Smooth muscle cell (in vitro differentiated cells): ENCODE results near the gene KCNJ1. TPM values are rescaled to one million over a fixed set of nuclear protein-coding genes. Genes with fewer than 3 reads are reported as not detected.

ENCODE experiments used
- DNase-seq: peaks from one replicate; lab custom pipeline; 2025; ENCODE audit not compliant: unreplicated experiment; lab: John Stamatoyannopoulos, UW
- H2AFZ ChIP-seq: fragments of 200-600 bp; sonication (generic); 2 replicates; pipeline ENCODE4 v1.6.0; 2016; ENCODE audit warnings: antibody characterized with exemption, low read depth, mild to moderate bottlenecking
- H3F3A ChIP-seq: fragments of 200-600 bp; sonication (generic); 2 replicates; pipeline ENCODE4 v1.6.0; 2017; ENCODE audit warnings: antibody characterized with exemption, low read depth
- H3K27ac ChIP-seq: fragments of 200-600 bp; sonication (generic); 2 replicates; pipeline ENCODE4 v1.5.1; 2016; ENCODE audit warnings: low read depth, mild to moderate bottlenecking
- H3K27me3 ChIP-seq: fragments of 200-600 bp; sonication (generic); 2 replicates; pipeline ENCODE4 v1.6.1; 2016; ENCODE audit warnings: low read depth, mild to moderate bottlenecking
- H3K36me3 ChIP-seq: fragments of 200-600 bp; sonication (generic); 2 replicates; pipeline ENCODE4 v1.5.1; 2016; ENCODE audit warnings: low read depth
- H3K4me1 ChIP-seq: fragments of 200-600 bp; sonication (generic); 2 replicates; pipeline ENCODE4 v1.5.1; 2016; ENCODE audit warnings: low read depth
- H3K4me2 ChIP-seq: fragments of 200-600 bp; sonication (generic); 2 replicates; pipeline ENCODE4 v1.6.0; 2016; ENCODE audit warnings: mild to moderate bottlenecking
- H3K4me3 ChIP-seq: fragments of 200-600 bp; sonication (generic); 2 replicates; pipeline ENCODE4 v1.5.1; 2016; ENCODE audit warnings: mild to moderate bottlenecking
- H3K79me2 ChIP-seq: fragments of 200-600 bp; sonication (generic); 2 replicates; pipeline ENCODE4 v1.6.0; 2016; ENCODE audit warnings: low read depth, mild to moderate bottlenecking
- H3K9ac ChIP-seq: fragments of 200-600 bp; sonication (generic); 2 replicates; pipeline ENCODE4 v1.6.0; 2016; ENCODE audit warnings: low read depth
- H3K9me3 ChIP-seq: fragments of 200-600 bp; sonication (generic); replicated peaks from 2 replicates; pipeline ENCODE4 v1.5.1; 2016; ENCODE audit warnings: low read depth
- H4K20me1 ChIP-seq: fragments of 200-600 bp; sonication (generic); 2 replicates; pipeline ENCODE4 v1.6.0; 2016; ENCODE audit warnings: low read depth
- WGBS: methylation state at CpG from one replicate; pipeline ENCODE4 v1.1.7; 2016; ENCODE audit warnings: low lambda C conversion rate; 5-methylcytosine and 5-hydroxymethylcytosine counted together
- polyA plus RNA-seq: library from polyadenylated mRNA; unstranded; fragments of >200 nt; fragmentation: Nextera tagmentation; extraction: Ambion mirVana; gene quantifications from 2 replicates; pipeline ENCODE4 v1.2.1, GENCODE V29; 2016
- total RNA-seq: library from RNA; depleted of rRNA; stranded (reverse); fragments of >200 nt; gene quantifications from 2 replicates; pipeline ENCODE4 v1.2.3, GENCODE V29; 2014
- TF ChIP-seq, protein P1 (sequence below): fragments of 200-600 bp; sonication (generic); IDR thresholded peaks from 2 replicates; pipeline ENCODE4 v1.5.1; 2017; ENCODE audit warnings: borderline replicate concordance, mild to moderate bottlenecking, antibody characterized with exemption; ENCODE audit not compliant: insufficient read depth, poor library complexity, severe bottlenecking

Gene KCNJ1
- total and polyA plus RNA-seq, 2 experiments from 2014 or later = 0.99 TPM; not detected in 1

DNA sequence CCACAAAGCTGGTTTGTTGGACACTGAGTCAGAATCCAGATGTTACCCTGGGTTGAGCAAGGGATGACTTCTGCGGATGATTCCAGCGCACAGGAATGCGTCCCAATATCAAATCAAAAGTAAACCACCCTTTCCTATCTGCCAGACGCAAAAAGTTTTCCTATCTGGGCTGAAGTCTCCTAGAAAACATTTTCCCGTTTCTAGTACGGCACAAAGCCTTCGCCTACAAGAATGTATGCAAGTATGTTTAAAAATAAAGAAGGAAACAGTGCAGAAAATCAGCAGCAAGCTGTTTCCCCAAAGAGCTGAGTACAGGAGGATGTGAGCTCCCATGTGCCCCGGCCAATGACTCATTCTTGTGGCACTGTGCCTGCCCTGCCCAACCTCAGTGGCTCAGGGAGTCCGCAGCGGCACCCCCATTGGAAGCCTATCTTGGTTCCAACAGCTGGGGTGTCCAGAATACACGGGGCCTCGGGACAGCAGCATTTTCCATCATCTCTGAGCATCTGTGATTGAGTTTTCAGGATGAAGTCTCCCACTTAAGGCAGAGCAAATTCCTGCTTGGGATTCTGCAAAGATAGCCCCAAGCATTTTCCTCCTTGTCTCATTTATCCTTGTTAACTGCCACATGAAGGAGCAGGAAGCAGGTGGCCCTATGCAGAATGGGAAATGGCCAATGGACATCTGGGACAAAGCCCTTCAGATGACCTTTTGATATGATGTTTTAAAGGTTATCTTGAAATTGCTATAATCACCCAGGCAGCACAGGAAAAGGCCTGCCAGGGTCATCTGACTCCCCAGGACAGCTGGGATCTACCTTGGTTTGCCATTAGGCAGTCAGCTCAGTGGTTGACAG lies 41.5 kb upstream of the KCNJ1 start:
- Histone ChIP-seq H3K4me2 (peak overlapping the region; percentile 71), H3K79me2 (no peaks in the 10 kb centered on the region), H3K9me3 (no peaks in the 10 kb centered on the region), H3K4me3 (no peak overlapping the region), H3F3A (peaks cover 13% of the 10 kb centered on the region), H3K9ac (no peak overlapping the region), H4K20me1 (no peaks in the 10 kb centered on the region), H3K27me3 (peaks cover 12% of the 10 kb centered on the region), H3K4me1 (peaks cover 20% of the 10 kb centered on the region), H3K27ac (peak overlapping the region; percentile 81), H3K36me3 (no peaks in the 10 kb centered on the region), H2AFZ (no peak overlapping the region)
- TF ChIP-seq, protein P1, sequence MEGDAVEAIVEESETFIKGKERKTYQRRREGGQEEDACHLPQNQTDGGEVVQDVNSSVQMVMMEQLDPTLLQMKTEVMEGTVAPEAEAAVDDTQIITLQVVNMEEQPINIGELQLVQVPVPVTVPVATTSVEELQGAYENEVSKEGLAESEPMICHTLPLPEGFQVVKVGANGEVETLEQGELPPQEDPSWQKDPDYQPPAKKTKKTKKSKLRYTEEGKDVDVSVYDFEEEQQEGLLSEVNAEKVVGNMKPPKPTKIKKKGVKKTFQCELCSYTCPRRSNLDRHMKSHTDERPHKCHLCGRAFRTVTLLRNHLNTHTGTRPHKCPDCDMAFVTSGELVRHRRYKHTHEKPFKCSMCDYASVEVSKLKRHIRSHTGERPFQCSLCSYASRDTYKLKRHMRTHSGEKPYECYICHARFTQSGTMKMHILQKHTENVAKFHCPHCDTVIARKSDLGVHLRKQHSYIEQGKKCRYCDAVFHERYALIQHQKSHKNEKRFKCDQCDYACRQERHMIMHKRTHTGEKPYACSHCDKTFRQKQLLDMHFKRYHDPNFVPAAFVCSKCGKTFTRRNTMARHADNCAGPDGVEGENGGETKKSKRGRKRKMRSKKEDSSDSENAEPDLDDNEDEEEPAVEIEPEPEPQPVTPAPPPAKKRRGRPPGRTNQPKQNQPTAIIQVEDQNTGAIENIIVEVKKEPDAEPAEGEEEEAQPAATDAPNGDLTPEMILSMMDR = no peak
- DNase-seq = no peak
- WGBS = 25% methylated on average over 12 of the region's 12 CpGs

DNA sequence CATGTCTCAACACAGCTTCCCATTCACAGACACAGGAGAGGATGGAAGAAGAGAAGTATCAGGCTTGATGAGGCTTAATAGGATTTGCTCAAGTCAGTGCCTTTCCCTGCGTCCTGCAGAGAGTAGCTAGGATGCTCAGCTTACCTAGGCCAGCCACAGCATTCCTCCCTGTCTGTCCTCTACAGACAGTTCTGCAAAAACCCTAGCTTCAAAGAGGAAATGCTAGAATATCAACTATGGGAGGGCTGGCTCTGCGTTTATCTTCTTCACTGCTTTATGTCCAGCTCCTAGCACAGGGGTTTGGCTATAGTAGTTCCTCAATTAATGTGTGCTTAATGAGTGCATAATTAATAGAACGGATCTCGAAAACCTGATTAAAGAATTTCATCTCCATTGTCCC lies 40.5 kb upstream of the KCNJ1 start:
- Histone ChIP-seq H3F3A (peaks cover 13% of the 10 kb centered on the region), H3K4me1 (peaks cover 31% of the 10 kb centered on the region), H3K9me3 (no peaks in the 10 kb centered on the region), H3K4me3 (no peak overlapping the region), H3K79me2 (no peaks in the 10 kb centered on the region), H4K20me1 (no peaks in the 10 kb centered on the region), H3K36me3 (no peaks in the 10 kb centered on the region), H3K9ac (no peak overlapping the region), H2AFZ (no peak overlapping the region), H3K4me2 (no peak overlapping the region), H3K27me3 (peaks cover 7% of the 10 kb centered on the region), H3K27ac (peak overlapping the region; percentile 81)
- DNase-seq = no peak
- TF ChIP-seq, protein P1 = no peak
- WGBS = 87% methylated on average over 4 of the region's 4 CpGs

DNA sequence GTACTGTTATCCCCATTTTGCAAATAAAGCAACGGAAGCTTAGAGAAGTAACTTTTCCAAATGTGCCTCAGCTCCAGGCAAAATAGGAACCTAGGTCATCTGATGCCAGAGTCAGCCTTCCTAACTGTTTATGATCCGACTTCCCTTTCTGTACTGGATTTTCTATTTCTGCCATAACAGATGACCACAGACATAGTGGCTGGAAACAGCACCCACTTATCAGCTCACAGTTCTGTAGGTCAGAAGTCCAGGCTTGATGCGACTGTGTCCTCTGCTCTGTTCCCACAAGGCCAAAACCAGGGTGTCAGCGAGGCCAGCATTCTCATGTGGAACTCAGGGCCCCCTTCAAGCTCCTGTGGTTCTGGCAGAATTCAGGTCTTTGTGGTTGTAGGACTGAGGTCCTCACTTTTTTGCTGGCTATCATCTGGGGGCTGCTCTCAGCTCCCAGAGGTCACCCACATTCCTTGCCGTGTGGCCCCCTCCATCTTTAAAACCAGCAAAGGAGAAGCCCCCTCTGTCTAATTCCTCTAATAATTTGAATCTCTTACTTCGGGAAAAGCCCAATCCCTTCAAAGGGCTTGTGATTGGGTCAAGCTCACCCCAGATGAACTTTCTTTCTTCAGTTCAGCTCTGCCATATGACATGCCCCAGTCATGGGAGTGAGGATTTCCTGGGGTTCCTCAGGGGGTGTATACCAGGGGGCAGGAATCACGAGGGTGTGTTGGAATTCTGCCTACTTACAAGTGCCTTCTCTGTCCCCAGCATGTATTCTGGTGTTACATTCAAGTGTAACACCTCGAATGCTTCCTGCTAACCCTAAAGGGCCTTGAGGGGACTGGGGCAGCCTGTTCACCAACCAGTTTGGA lies 39.3 kb upstream of the KCNJ1 start:
- H3F3A ChIP-seq = peaks cover 13% of the 10 kb centered on the region
- no peaks in the 10 kb centered on the region for H4K20me1 ChIP-seq
- peaks cover 34% of the 10 kb centered on the region for H3K4me1 ChIP-seq
- no peaks in the 10 kb centered on the region for H3K9me3 ChIP-seq
- peaks cover 19% of the 10 kb centered on the region for H3K27me3 ChIP-seq
- H3K4me3 ChIP-seq = peak overlapping the region; percentile 57
- H3K9ac ChIP-seq = no peak overlapping the region
- TF ChIP-seq, protein P1 = no peak
- no peak overlapping the region for H3K27ac ChIP-seq
- DNase-seq = no peak
- no peaks in the 10 kb centered on the region for H3K36me3 ChIP-seq
- H2AFZ ChIP-seq = no peak overlapping the region
- WGBS = 75% methylated on average over 8 of the region's 8 CpGs
- peak overlapping the region; percentile 93 for H3K4me2 ChIP-seq
- H3K79me2 ChIP-seq = no peaks in the 10 kb centered on the region
